Mammary epithelial cell (primary cell): ENCODE data around the gene SAMD4B.

Experiments used
- EZH2 ChIP-seq: IDR thresholded peaks from 2 replicates; pipeline ENCODE4 v1.6.1; 2012; ENCODE audit warnings: low read length, inconsistent platforms, borderline replicate concordance
- TF ChIP-seq, protein P1 (sequence below), 2 donors: IDR thresholded peaks in 1 of 2; conservative IDR thresholded peaks in 1 of 2; 2 replicates each; pipeline ENCODE4 v1.5.1; 2011 to 2012; ENCODE audit warnings: inconsistent platforms in 2 of 2, low read length in 2 of 2, mild to moderate bottlenecking in 2 of 2, control low read depth in 1 of 2, low read depth in 1 of 2; ENCODE audit not compliant: insufficient read depth in 1 of 2; ENCODE audit errors: extremely low read depth in 1 of 2

DNA sequence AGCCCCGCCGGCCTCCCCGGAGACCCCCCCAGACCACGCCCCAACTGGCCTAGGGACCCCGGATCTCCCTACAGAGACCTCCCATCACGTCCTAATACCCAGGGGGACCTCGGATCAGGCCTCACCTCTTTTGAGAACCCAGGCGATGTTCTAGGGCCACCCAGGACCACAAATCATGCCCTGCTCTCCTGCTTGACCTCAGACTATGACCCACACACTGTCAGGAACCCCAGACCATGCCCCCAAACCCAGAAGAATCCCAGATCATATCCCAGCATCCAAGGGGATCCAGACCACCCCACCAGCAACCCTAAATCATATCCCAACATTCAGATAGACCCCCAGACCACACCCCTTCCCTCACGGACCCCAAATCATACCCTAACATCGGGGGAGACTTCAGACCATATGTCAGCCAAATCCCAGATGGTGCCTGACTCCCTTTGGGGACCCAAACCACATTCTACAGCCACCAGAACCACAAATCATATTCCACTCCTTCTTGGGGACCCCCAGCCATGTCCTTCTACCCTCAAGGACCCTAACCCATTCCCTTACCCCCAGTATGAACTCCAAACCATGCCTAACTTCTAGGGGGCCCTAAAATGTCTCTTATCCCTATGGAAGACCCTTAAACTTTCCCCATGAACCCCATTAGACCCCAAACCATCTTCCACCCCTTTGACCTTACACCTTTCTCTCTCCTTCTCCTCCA, 20.9 kb upstream of the SAMD4B start:
- TF ChIP-seq, protein P1, sequence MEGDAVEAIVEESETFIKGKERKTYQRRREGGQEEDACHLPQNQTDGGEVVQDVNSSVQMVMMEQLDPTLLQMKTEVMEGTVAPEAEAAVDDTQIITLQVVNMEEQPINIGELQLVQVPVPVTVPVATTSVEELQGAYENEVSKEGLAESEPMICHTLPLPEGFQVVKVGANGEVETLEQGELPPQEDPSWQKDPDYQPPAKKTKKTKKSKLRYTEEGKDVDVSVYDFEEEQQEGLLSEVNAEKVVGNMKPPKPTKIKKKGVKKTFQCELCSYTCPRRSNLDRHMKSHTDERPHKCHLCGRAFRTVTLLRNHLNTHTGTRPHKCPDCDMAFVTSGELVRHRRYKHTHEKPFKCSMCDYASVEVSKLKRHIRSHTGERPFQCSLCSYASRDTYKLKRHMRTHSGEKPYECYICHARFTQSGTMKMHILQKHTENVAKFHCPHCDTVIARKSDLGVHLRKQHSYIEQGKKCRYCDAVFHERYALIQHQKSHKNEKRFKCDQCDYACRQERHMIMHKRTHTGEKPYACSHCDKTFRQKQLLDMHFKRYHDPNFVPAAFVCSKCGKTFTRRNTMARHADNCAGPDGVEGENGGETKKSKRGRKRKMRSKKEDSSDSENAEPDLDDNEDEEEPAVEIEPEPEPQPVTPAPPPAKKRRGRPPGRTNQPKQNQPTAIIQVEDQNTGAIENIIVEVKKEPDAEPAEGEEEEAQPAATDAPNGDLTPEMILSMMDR (conservative IDR thresholded peaks at IDR 0.05 in 1 of 2, IDR thresholded peaks at IDR 0.05 in 1 of 2; ENCODE audit: extremely low read depth in 1 of 2, insufficient read depth in 1 of 2, low read depth in 1 of 2, low read length in 2 of 2): no peak
- no peak for TF ChIP-seq EZH2
